ENCODE results near the gene UQCC5. TPM values are rescaled to one million over a fixed set of nuclear protein-coding genes. Genes with fewer than 3 reads are reported as not detected.
A peak's percentile ranks its signal among the peaks of the same experiment; 100 is the strongest.

UQCC5 gene
- total RNA-seq, 1 experiment from 2014 or later: 45.8 TPM

GRCh38 chr3:52489453-52489852 lies 47.0 kb upstream of the UQCC5 start:
- no peak for TF ChIP-seq CTCF (conservative IDR thresholded peaks at IDR 0.05)
- Histone ChIP-seq H3K9me3 (ENCODE audit: control insufficient read depth, low read depth, low read length) (no peaks in the 10 kb centered on the region), H3K9ac (ENCODE audit: extremely low read depth, insufficient read length, low read length) (no peak overlapping the region), H4K8ac (replicated peaks; ENCODE audit: insufficient read length, low read depth, low read length) (no peak overlapping the region), H3K56ac (ENCODE audit: insufficient read length, low read depth, low read length) (no peak overlapping the region), H3K4me2 (ENCODE audit: insufficient read depth, insufficient read length, low read length) (no peak overlapping the region), H3K79me2 (ENCODE audit: insufficient read depth, low read length) (no peaks in the 10 kb centered on the region), H2BK120ac (ENCODE audit: low read depth, low read length, poor library complexity, severe bottlenecking) (no peak overlapping the region), H2BK15ac (ENCODE audit: low read depth, low read length) (no peak overlapping the region), H3K4me1 (ENCODE audit: insufficient read depth, low read length) (no peaks in the 10 kb centered on the region), H4K20me1 (ENCODE audit: control insufficient read depth, insufficient read depth, insufficient read length) (no peaks in the 10 kb centered on the region), H3K27me3 (ENCODE audit: insufficient read depth, low read length) (no peaks in the 10 kb centered on the region), H2BK20ac (ENCODE audit: low read depth, low read length, poor library complexity, severe bottlenecking) (no peak overlapping the region), H2AK5ac (ENCODE audit: insufficient read length, low read length) (no peak overlapping the region), H2BK5ac (ENCODE audit: insufficient read length, low read length) (no peak overlapping the region), H4K5ac (ENCODE audit: insufficient read length, low read depth, low read length) (no peak overlapping the region), H2AFZ (ENCODE audit: low read length) (no peak overlapping the region), H3K23me2 (ENCODE audit: insufficient read length, low read depth, low read length, poor library complexity, severe bottlenecking) (no peaks in the 10 kb centered on the region), H3K4ac (ENCODE audit: low read depth, low read length) (no peak overlapping the region), H3K18ac (ENCODE audit: insufficient read length, low read depth, low read length) (no peak overlapping the region), H3K27ac (ENCODE audit: insufficient read length, low read depth, low read length) (no peak overlapping the region), H4K91ac (ENCODE audit: insufficient read length, low read depth, low read length) (no peak overlapping the region), H3K23ac (ENCODE audit: insufficient read length, low read depth, low read length) (no peak overlapping the region), H3K79me1 (ENCODE audit: insufficient read depth, low read depth, low read length, poor library complexity, severe bottlenecking) (no peaks in the 10 kb centered on the region), H2BK12ac (ENCODE audit: insufficient read length, low read depth, low read length) (no peak overlapping the region), H3K14ac (ENCODE audit: insufficient read depth, low read length) (no peak overlapping the region), H3T11ph (ENCODE audit: low read length) (no peak overlapping the region)
- Mint-ChIP-seq H3K36me3 (ENCODE audit: insufficient read depth in 1 of 3, low read depth in 3 of 3) (peaks cover 19 to 77% (median 74%) of the 10 kb centered on the region in 3 experiments), H3K27me3 (ENCODE audit: low read depth) (no peaks in the 10 kb centered on the region), H3K27ac (peak overlapping the region in 1 of 3 experiments; percentile 35; a peak in 1 of 7 replicates), H3K4me3 (no peak overlapping the region), H3K4me1 (peaks cover 6 to 12% of the 10 kb centered on the region in 2 experiments), H3K9me3 (no peaks in the 10 kb centered on the region)
- DNase-seq: no peak
- no CpG with 5 or more reads among the region's 18 CpGs for WGBS (ENCODE audit: extremely low coverage, insufficient read length, low lambda C conversion rate)

Measured in H9 (cell line).